ENCODE results near the gene JARID2. TPM values are rescaled to one million over a fixed set of nuclear protein-coding genes. Genes with fewer than 3 reads are reported as not detected.

JARID2 gene
- total and polyA plus RNA-seq, 2 of the 8 experiments (the other 6 are each of a cell fraction or from before 2014, with no cell fraction given): 60.1 to 239 TPM

GRCh38 chr6:15483060-15483459, 237.2 kb downstream of the JARID2 start (continued):
- TF ChIP-seq SIX5 (IDR thresholded peaks at IDR 0.05; ENCODE audit: low read depth, low read length) (no peak), EZH2 (IDR thresholded peaks at IDR 0.05; ENCODE audit: low read depth, low read length, severe bottlenecking) (no peak), CHD2 (IDR thresholded peaks at IDR 0.05; ENCODE audit: low read length) (no peak)
